Testis (tissue), 2 donors: ENCODE results near the gene ABCB11.

Experiments used
- POLR2A ChIP-seq: fragments of 450-650 bp; IDR thresholded peaks from one replicate; pipeline ENCODE4 v1.6.1; 2017; ENCODE audit warnings: antibody characterized with exemption, mild to moderate bottlenecking, moderate library complexity
- TF ChIP-seq, protein P1 (sequence below), 3 experiments: fragments of 450-650 bp in 2 of 3; fragments of 200-600 bp in 1 of 3; sonication (generic) in 1 of 3; IDR thresholded peaks; one replicate each; pipeline ENCODE4 v1.5.1; 2016 to 2019; ENCODE audit warnings: antibody characterized with exemption in 3 of 3, mild to moderate bottlenecking in 2 of 3, moderate library complexity in 1 of 3

DNA sequence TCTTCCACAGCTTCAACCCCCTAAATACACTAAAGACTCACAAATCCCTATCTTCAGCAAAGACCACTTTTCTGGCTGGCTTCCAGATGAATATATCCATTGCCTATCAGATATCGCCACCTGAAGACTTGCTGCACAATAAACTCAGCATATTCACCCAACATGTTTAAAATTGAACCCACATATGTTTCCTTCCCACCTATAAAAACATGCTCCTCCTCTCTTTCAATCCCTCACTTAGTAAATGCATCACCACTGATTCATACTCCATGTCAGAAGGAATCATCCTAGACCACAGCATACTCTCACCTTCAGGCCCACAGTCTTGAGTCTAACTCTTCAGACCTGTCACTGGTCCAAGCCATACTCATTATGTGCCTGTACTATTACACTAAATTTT lies 146.1 kb downstream of the ABCB11 start:
- TF ChIP-seq, protein P1, sequence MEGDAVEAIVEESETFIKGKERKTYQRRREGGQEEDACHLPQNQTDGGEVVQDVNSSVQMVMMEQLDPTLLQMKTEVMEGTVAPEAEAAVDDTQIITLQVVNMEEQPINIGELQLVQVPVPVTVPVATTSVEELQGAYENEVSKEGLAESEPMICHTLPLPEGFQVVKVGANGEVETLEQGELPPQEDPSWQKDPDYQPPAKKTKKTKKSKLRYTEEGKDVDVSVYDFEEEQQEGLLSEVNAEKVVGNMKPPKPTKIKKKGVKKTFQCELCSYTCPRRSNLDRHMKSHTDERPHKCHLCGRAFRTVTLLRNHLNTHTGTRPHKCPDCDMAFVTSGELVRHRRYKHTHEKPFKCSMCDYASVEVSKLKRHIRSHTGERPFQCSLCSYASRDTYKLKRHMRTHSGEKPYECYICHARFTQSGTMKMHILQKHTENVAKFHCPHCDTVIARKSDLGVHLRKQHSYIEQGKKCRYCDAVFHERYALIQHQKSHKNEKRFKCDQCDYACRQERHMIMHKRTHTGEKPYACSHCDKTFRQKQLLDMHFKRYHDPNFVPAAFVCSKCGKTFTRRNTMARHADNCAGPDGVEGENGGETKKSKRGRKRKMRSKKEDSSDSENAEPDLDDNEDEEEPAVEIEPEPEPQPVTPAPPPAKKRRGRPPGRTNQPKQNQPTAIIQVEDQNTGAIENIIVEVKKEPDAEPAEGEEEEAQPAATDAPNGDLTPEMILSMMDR (IDR thresholded peaks at IDR 0.05) = no peak
- no peak for TF ChIP-seq POLR2A
